Dedifferentiated amniotic fluid mesenchymal stem cell (primary cell): ENCODE data around the gene ASCC1.
"Not testable (repeated sequence)": the region's sequence is repeated elsewhere in the genome, so short reads cannot be mapped to it uniquely, and the experiment has no call there.

Experiments used
- DNase-seq: peaks from one replicate; pipeline ENCODE4 v3.0.0-alpha.2; 2016; ENCODE audit errors: extremely low spot score

Gene ASCC1

DNA sequence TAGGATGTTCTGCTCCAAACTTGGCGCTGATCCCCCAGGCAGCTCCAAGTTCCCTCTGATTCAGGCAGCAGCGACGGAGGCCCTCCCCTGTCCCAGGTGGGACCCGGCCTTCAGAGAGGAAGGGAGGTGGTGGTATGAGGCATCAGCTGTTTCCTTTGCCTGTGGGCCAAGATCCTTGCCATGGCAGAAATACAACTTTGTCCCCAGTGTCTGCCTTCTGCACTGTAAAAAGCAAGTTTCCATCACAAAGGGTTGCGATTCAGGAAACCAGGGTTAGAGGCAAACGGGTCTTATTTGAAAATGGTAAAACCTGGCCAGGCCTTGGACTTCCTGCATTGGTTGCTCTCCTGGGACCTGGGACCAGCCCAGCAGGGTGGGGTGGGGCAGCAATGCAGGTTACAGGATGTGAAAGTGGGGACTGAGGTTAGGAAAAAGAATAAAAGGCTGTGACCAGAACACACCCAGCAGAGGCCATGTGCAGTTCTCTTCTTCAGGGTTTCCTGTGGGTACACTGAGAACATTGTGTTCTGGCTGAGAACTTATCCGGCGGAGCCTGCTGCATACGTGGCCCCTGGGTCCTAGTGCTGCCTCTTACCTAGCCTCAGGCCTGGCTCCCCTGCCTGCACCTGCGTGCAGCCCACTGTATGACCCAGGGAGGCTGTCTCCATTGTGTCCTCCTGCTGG is 32.5 kb upstream of the ASCC1 start:
- DNase-seq, result no peak

DNA sequence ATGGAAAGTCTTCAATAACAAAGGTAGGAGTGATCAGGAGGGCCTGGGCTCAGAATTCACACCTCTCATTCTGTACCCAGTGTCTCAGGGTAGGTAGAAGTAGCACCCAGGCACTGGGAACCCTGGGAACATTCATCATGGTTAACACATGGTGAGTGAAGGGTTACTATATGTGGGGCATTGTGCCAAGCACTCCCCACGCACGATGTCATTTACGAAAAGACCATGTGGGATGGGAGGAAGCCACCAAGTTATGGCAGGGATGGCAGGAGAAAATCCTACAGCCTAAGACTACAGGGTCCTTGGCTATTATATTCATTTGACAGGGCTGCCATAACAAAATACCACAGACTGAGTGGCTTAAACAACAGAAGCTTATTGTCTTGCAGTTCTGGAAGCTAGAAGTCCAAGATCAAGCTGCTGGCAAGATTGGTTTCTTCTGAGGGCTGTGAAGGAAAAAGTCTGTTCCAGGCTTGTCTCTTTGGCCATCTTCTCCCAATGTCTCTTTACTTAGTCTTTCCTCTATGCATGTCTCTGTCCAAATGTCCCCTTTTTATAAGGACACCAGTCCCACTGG is 30.0 kb upstream of the ASCC1 start:
- DNase-seq, result no peak

DNA sequence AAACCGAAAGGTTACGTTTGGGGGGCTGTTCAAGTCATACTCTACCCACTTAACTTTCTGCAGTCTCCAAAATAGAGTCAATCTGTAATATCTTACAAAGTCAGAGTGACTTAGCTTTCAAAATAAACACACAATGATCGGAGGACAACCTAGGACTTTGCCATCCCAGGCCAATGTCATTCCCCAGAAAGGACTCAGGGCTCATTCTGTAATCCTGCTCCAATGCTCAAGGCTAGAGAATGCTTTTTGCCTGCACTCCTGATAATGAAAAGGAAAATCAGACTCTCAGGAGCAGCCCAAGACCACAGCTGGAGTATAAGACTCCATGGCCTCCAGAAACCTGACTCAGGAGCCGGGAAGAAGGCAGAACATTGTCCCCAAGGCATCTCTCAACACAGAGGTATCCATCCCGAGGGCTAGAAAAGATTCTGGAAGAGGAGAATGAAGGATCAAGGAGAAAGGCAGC is 28.5 kb upstream of the ASCC1 start:
- DNase-seq, result no peak

DNA sequence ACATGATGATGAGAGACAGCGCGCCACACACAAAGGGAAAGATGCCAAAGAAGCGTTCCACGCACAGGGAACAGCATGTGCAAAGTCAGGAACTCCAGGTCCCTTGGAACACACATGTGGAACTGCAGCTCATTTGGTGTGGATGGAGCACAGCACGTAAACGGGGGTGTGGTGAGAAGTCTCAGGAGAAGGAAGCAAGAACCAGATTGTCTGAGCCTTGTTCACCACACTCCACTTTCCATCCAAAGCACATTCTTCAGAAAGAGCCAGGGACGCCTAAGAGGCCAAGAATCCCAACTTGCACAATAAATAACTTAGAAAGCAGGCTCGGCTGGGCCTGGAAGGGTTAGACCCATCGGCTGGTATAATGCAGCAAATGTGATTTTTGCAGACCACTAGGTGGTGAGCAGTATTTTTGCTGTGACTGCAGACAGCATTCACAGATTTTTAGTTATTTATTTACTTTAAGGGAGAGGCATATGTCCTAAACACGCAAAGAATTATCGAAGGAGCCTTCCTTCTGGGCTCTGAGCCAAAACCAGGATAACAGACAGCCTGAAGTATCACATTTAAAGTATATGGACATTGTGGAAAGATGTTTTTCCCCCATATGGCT is 27.9 kb upstream of the ASCC1 start:
- peak; percentile 94 for DNase-seq

DNA sequence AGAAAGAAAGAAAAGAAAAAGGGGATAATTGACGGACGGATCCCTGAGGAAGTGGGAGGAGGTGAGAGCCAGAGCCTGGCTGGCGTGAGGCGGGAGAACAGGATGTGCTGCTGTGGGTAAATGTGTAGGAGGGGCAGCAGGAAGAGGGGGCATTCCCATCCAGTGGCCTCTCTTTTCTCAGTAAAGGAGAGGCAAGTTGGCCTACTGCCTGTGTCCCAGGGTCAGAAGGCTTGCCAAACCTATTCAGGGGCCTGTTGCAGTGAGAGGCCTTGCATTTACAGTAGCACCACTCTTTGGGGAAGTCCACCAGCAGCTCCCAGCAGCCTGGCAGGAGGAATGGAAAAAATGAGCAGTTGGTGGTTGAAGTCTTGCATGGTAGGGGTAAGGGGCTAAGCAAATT is 26.6 kb upstream of the ASCC1 start:
- DNase-seq, result no peak

DNA sequence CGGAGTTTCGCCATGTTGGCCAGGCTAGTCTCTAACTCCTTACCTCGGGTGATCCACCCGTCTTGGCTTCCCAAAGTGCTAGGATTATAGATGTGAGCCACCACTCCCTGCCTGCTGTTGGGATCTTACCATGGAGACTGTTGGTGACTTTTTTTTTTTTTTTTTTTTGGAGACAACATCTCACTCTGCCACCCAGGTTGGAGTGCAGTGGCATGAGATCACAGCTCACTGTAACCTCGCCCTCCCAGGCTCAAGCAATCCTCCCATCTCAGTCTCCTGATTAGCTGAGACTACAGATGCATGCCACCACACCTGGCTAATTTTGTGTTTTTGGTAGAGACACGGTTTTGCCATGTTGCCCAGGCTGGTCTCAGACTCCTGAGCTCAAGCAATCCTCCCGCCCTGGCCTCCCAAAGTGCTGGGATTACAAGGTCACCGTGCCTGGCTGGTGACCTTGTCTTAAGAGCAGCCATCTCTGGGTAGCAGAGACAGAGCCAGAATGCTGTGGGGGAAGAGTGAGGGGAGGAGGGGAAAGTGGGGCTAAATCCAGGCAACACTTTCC is 25.7 kb upstream of the ASCC1 start:
- no peak for DNase-seq

DNA sequence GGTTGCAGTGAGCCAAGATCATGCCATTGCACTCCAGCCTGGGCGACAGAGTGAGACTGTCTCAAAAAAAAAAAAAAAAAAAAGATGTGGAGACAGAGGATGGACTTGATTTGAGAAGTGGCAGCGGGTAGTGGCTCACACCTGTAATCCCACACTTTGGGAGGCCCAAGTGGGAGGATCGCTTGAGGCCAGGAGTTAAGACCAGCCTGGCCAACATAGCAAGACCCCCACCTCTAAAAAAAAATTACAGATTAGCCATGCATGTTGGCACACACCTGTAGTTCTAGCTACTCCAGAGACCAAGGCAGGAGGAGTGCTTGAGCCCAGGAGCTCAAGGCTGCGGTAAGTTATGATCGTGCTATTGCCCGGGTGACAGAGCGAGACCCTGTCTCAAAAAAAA is 24.3 kb upstream of the ASCC1 start:
- DNase-seq, result no peak

DNA sequence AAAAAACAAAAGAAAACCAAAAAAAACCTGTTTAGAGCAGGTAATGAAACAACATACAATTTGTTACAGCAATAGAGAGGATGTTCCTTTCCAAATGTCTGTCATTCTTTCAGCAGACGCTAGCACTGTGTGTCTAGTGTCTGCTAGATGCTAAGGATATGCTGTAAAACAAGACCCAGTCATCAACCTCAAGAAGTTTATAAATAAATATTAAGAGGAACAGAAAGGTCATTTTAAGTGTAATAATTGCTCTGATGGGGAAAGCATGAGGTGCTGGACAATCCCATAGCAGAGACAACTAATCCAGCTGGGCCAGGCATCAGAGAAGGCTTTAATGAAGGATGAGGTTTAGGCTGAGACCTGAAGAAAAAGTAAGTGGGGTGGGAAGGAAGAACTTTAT is 23.3 kb upstream of the ASCC1 start:
- no peak for DNase-seq

DNA sequence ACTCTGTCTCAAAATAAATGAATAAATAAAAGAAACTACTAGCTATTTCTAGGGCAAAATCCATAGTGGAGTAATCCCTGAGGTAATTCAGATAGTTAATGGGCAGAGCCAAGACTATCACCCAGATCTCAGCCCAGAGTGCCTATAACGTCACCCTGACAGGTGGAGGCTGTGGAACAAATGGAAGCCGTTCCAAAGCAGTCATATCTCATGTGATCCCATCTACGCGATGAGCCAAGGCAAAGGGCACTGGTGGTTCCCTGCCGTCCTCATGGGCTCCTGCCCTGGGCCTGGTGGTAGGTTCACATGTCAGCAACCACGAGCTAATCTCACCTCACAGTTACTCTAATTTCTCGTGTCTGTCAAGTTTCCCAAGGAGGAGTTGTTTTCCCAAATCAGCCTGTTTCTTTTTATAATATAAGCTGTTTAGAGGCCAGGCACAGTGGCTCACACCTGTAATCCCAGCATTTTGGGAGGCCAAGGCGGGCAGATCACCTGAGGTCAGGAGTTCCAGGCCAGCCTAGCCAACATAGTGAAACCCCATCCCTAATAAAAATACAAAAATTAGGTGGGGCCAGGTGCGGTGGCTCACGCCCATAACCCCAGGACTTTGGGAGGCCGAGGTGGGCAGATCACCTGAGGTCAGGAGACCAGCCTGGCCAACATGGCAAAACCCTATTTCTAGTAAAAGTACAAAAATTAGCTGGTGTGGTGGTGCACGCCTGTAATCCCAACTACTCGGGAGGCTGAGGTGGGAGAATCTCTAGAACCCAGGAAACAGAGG is 22.5 kb upstream of the ASCC1 start:
- no peak for DNase-seq

DNA sequence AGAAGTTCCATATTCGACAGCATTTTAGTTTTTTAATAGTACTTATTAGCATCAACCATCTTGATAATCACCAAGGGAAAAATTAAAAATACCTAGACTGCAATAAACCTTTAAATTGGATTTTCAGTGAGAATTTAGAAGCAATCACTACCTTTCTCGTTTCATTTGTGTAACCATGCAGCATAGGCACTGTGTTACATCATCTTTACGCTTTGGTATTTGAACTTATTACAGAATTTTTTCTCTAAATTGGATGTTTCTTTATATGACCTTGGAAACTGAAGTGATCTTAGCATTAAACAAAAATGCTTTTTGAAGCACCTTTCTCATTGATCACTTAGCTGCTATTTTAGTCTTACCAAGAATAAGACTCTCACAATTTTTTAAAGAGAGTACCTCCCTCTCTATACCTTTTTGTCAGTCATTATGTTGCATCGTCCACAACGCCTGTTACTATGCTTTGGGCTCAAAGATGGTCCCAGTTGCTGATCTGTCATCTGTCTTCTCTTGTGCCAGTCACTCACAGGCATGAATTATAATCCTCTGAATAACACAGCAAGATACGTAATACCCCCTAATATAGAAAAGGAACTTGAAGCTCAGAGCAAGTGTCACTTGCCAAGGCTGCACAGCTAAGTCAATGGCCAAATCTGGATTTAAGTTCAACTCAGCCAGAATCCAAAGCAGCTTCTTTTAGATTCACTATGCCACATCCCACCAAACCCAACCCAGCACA is 19.6 kb upstream of the ASCC1 start:
- DNase-seq, result no peak

DNA sequence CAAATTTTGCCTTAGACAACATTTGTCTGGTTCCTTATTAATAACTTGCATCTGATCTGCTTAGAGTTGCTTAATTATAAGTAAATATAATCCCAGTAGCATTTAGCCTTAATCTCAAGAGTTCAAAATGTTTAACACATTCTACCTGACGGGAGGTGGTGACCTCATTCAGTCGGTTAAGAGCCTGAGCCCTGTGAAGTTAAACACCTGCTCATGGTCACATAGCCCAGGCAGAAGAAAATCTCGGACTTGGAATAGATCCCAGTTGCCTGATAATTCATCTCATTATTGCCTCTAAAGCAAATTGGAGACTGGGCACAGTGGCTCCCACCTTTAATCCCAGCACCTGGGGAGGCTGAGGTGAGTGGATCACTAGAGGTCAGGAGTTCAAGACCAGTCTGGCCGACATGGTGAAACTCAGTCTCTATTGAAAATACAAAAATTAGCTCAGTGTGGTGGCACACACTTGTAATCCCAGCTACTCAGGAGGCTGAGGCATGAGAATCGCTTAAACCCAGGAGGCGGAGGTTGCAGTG is 18.6 kb upstream of the ASCC1 start:
- no peak for DNase-seq

DNA sequence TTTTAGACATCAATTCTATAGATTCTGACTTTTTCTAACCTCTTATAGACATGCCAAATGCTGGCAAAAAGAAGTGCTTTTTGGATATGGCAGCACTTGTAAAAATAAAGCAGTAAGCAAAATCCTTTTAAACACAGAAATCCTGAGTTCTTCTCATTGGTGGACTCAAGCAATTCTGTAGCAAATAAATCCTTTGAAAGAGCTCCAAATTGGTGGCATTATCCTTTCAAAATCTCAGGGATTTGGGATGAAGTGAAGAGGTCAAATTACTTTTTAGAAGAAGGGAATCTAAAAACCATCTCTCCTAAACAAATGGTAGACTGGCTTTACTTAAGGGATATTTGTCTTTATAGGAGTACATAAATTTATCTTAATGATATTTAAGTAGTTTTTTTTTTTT is 17.5 kb upstream of the ASCC1 start:
- no peak for DNase-seq

DNA sequence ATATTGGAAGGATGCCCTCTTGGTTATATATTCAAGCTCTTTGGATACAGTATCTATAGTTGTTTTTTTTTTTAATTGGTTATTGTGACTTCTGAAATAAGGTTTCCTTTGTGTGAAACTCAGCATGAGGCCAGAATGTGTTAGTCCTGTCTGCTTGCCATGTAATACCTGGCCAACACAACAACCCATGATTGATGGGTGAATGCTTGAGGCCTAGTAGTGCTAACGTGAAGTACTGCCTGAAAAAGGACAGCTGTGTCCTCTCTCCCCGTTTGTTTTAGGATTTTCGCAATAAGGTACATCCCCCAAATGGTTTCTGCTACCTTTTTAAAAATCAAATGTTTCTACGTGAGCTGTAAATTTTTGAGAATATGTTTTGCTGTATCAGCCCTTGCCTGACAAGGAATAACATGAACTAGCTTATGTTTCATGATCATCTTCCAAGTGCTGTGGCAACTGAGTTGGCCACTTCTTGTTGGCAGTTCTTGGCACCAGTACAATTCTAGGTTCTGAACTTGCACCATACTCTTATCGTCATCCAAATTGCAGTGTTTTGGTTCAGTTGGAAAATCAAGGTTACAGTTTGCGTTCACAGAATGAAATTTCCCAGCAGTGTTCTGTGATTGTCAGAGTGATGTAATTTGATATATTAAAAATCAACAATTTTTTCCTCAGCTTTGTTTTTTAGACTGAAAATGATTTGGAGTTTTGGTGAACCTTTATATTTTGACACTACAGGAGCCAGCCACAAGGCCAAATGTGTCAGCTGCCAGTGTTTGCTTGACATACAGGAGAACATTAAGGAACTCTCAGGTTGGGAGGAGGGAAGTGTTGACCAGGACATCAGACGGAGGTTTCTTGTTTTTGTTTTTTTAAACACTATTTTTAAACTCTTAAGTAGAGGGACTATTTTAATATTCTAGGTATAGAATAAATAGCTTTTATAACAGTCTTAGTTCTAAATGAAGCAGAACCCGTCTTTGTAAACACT is 13.5 kb upstream of the ASCC1 start:
- no peak for DNase-seq

DNA sequence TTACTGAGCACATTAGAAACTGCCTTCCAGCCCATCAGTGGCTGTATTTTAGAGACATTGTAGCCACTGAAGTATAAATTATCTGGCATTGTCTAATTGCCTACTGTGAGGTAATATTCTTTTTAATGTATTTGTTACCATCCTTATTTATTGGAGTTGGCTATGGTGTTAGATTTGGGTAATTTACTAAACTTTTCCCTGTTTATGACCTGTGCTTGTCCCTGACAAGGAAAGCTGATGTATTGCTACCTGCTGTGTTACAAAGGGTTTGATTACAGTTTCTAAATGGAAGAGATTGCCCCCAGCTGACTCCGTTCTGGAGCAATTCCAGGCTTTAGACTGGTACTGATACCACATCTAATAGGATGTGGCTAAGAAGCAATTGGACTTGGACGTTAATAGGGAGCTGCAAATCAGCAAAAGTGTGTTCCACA is 12.3 kb upstream of the ASCC1 start:
- DNase-seq, result no peak

DNA sequence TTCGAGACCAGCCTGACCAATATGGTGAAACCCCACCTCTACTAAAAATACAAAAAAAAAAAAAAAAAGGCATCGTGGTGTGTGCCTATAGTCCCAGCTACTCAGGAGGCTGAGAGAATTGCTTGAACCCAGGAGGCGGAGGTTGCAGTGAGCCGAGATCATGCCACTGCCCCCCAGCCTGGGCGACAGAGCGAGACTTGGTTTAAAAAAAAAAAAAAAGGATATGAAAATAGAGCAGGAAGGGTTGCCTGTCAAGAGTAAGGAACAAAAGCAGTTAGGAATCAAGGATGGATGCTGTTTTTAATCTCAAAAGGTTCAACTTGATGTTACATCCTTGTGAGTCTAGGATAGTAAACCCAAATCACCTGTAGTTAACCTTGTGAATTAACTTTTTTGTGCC is 11.8 kb upstream of the ASCC1 start:
- no peak for DNase-seq

DNA sequence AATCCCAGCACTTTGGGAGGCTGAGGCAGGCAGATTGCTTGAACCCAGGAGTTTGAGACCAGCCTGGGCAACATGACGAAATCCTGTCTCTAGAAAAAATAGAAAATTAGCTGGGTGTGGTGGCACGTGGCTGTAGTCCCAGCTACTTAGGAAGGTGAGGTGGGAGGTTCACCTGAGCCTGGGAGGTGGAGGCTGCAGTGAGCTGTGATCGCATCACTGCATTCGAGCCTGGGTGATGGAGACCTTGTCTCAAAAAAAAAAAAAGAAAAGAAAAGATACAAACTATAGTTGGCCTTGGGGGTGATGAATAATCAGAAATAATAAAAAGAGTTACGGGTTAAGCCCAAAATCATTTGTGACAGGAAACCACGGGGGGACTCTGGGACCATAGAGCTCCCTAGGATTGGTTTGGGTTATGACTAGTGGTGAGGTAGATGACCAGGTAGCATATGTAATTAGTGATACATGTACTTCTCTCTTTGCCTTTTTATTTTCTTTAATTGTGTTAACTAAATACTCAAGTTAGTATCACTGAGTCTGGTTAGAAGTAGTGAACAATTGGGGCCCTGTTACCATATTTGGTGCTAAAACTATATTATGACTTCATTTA is 10.4 kb upstream of the ASCC1 start:
- DNase-seq, result no peak

DNA sequence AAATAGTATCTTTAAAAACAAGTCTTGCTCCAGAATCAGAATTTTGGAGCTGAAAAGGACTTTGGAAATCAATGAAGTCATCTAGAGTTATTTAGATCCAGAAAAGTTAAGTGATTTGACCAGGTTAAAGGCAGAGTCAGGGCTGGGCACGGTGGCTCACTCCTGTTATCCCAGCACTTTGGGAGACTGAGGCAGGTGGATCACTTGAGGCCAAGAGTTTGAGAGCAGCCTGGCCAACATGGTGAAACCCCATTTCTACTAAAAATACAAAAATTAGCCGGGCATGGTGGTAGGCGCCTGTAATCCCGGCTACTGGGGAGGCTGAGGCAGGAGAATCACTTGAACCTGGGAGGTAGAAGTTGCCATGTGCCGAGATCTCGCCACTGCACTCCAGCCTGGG is 8.1 kb upstream of the ASCC1 start:
- DNase-seq, result not testable (repeated sequence)

DNA sequence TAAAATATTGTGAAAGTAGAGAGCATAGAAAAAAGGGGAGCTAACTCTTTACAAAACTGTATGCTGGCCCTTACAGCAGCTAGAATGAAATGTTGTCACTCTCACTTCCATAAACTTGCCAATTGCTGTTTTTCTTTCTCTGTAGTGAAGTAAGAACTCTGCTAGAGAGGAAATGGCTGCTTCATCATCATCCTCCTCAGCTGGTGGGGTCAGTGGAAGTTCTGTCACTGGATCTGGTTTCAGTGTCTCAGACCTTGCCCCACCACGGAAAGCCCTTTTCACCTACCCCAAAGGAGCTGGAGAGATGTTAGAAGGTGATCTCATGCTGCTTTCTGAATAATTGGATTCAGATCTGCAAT is 7.6 kb upstream of the ASCC1 start:
- no peak for DNase-seq

DNA sequence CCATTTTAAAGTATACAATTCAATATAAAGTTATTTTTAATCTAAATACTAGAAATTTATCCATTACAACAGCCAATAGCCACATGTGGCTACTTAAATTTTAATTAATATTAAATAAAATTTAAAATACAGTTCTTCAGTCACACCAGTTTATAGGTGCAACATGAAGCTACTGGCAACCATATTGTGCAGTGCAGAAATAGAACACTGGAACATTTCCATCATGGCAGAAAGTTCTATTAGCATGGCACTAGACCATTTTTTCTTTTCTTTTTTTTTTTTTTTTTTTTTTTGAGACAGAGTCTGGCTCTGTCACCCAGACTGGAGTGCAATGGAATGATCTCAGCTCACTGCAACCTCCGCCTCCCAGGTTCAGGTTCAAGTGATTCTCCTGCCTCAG is 5.2 kb upstream of the ASCC1 start:
- no peak for DNase-seq

DNA sequence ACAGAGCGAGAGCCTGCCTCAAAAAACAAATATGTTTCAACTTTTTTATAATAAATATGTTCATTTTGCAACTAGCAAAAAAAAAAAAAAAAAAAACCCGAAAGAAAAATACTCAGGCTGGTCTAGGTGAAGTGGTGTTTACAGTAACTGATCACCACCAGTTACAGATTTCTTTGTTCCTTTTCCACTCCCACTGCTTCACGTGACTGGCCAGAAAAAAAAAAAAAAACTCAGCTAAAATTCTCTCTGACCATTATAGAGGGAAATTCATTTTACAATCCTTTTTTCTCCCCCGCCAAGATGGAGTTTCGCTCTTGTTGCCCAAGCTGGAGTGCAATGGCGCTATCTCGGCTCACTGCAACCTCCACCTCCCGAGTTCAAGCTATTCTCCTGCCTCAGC is 4.6 kb upstream of the ASCC1 start:
- DNase-seq, result no peak
